Measurements from ENCODE around the gene SPSB1. TPM values are rescaled to one million over a fixed set of nuclear protein-coding genes. Genes with fewer than 3 reads are reported as not detected.

The SPSB1 gene
- total and polyA plus RNA-seq, 2 experiments from 2014 or later = 13.5 to 22.7 TPM

- Histone ChIP-seq H3K4me1 (ENCODE audit: insufficient read depth) (no peaks in the 10 kb centered on the region), H3K27ac (no peak overlapping the region), H3K9me2 (ENCODE audit: insufficient read depth) (no peaks in the 10 kb centered on the region), H3F3A (ENCODE audit: insufficient read depth) (no peaks in the 10 kb centered on the region), H3K4me3 (no peak overlapping the region), H4K20me1 (ENCODE audit: insufficient read depth) (no peaks in the 10 kb centered on the region), H3K4me2 (ENCODE audit: unreplicated experiment) (no peak overlapping the region), H3K9ac (no peak overlapping the region), H2AFZ (no peak overlapping the region), H3K27me3 (replicated peaks; ENCODE audit: insufficient read depth) (no peaks in the 10 kb centered on the region), H3K36me3 (ENCODE audit: low read depth) (0 out of 2 replicates have a peak, but pooled peaks cover 2% of the 10 kb centered on the region), H3K79me2 (ENCODE audit: insufficient read depth) (peaks cover 97% of the 10 kb centered on the region), H3K9me3 (ENCODE audit: low read depth) (no peaks in the 10 kb centered on the region)
- no peak for TF ChIP-seq EZH2 (IDR thresholded peaks at IDR 0.05; ENCODE audit: insufficient read depth, poor library complexity, severe bottlenecking)
- TF ChIP-seq EZH2phosphoT487 (IDR thresholded peaks at IDR 0.05; ENCODE audit: insufficient read depth, low read depth) = no peak
- in situ Hi-C loops (cut with MboI) = no loop called here
- no peak for DNase-seq
- WGBS, 2 experiments (ENCODE audit: low coverage in 1 of 2, low lambda C conversion rate in 2 of 2, missing lambda C conversion rate in 2 of 2) = 89 to 92% methylated on average over 23 to 24 of the region's 24 CpGs
Observed at GRCh38 chr1:9340172-9340854, 47.6 kb downstream of the SPSB1 start.

GRCh38 chr1:9340864-9341263 lies 48.2 kb downstream of the SPSB1 start:
- Histone ChIP-seq H3K4me1 (ENCODE audit: insufficient read depth) (no peaks in the 10 kb centered on the region), H3K27me3 (replicated peaks; ENCODE audit: insufficient read depth) (no peaks in the 10 kb centered on the region), H3K79me2 (ENCODE audit: insufficient read depth) (peaks cover 97% of the 10 kb centered on the region), H3K4me3 (no peak overlapping the region), H3K9me3 (ENCODE audit: low read depth) (no peaks in the 10 kb centered on the region), H2AFZ (no peak overlapping the region), H3K9ac (no peak overlapping the region), H3F3A (ENCODE audit: insufficient read depth) (no peaks in the 10 kb centered on the region), H3K9me2 (ENCODE audit: insufficient read depth) (no peaks in the 10 kb centered on the region), H3K4me2 (ENCODE audit: unreplicated experiment) (no peak overlapping the region), H4K20me1 (ENCODE audit: insufficient read depth) (no peaks in the 10 kb centered on the region), H3K27ac (no peak overlapping the region), H3K36me3 (ENCODE audit: low read depth) (0 out of 2 replicates have a peak, but pooled peaks cover 2% of the 10 kb centered on the region)
- TF ChIP-seq EZH2 (IDR thresholded peaks at IDR 0.05; ENCODE audit: insufficient read depth, poor library complexity, severe bottlenecking) (no peak), EZH2phosphoT487 (IDR thresholded peaks at IDR 0.05; ENCODE audit: insufficient read depth, low read depth) (no peak)
- no peak for DNase-seq
- WGBS, 2 experiments (ENCODE audit: low coverage in 1 of 2, low lambda C conversion rate in 2 of 2, missing lambda C conversion rate in 2 of 2) = 91 to 94% methylated on average over 7 of the region's 7 CpGs
- in situ Hi-C loops (cut with MboI) = no loop called here

GRCh38 chr1:9341301-9341845 lies 48.7 kb downstream of the SPSB1 start:
- in situ Hi-C loops (cut with MboI) = no loop called here
- no peaks in the 10 kb centered on the region for H3K4me1 ChIP-seq (ENCODE audit: insufficient read depth)
- 96% methylated on average over 13 of the region's 13 CpGs for WGBS, 2 experiments (ENCODE audit: low coverage in 1 of 2, low lambda C conversion rate in 2 of 2, missing lambda C conversion rate in 2 of 2)
- TF ChIP-seq EZH2phosphoT487 (IDR thresholded peaks at IDR 0.05; ENCODE audit: insufficient read depth, low read depth) (no peak), EZH2 (IDR thresholded peaks at IDR 0.05; ENCODE audit: insufficient read depth, poor library complexity, severe bottlenecking) (no peak)
- H3K27me3 ChIP-seq (replicated peaks; ENCODE audit: insufficient read depth) = no peaks in the 10 kb centered on the region
- H3K9ac ChIP-seq = no peak overlapping the region
- H2AFZ ChIP-seq = no peak overlapping the region
- H3K4me2 ChIP-seq (ENCODE audit: unreplicated experiment) = no peak overlapping the region
- H3K9me2 ChIP-seq (ENCODE audit: insufficient read depth) = no peaks in the 10 kb centered on the region
- no peaks in the 10 kb centered on the region for H3F3A ChIP-seq (ENCODE audit: insufficient read depth)
- no peak overlapping the region for H3K4me3 ChIP-seq
- no peaks in the 10 kb centered on the region for H3K9me3 ChIP-seq (ENCODE audit: low read depth)
- H3K79me2 ChIP-seq (ENCODE audit: insufficient read depth) = peaks cover 99% of the 10 kb centered on the region
- no peaks in the 10 kb centered on the region for H4K20me1 ChIP-seq (ENCODE audit: insufficient read depth)
- 0 out of 2 replicates have a peak, but pooled peaks cover 2% of the 10 kb centered on the region for H3K36me3 ChIP-seq (ENCODE audit: low read depth)
- DNase-seq = no peak
- H3K27ac ChIP-seq = no peak overlapping the region

DNA sequence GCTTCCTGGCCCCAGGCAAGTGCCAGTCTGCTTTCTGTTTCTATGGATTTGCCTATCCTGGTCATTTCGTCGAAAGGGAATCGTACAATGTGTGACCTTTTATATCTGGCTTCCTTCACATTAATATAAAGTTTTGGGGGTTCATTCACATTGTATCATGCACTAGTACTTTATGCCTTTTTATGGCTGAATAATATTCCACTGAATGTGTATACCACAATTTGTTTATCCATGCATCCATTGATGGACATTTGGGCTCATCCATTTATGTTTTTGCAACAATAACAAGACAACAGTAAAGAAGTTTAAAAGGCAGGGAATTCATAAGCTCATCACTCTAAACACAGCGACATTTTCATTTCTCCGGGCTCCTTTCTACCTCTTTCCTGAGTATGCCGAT lies 50.6 kb downstream of the SPSB1 start:
- 96 to 97% methylated on average over 6 of the region's 6 CpGs for WGBS, 2 experiments (ENCODE audit: low coverage in 1 of 2, low lambda C conversion rate in 2 of 2, missing lambda C conversion rate in 2 of 2)
- no peak overlapping the region for H2AFZ ChIP-seq
- no peak overlapping the region for H3K27ac ChIP-seq
- H3K27me3 ChIP-seq (replicated peaks; ENCODE audit: insufficient read depth) = no peaks in the 10 kb centered on the region
- H3K4me2 ChIP-seq (ENCODE audit: unreplicated experiment) = no peak overlapping the region
- H3K36me3 ChIP-seq (ENCODE audit: low read depth) = 0 out of 2 replicates have a peak, but pooled peaks cover 2% of the 10 kb centered on the region
- in situ Hi-C loops (cut with MboI) = no loop called here
- no peak overlapping the region for H3K9ac ChIP-seq
- no peaks in the 10 kb centered on the region for H3K4me1 ChIP-seq (ENCODE audit: insufficient read depth)
- no peaks in the 10 kb centered on the region for H3F3A ChIP-seq (ENCODE audit: insufficient read depth)
- H4K20me1 ChIP-seq (ENCODE audit: insufficient read depth) = no peaks in the 10 kb centered on the region
- H3K9me3 ChIP-seq (ENCODE audit: low read depth) = no peaks in the 10 kb centered on the region
- DNase-seq = no peak
- no peaks in the 10 kb centered on the region for H3K9me2 ChIP-seq (ENCODE audit: insufficient read depth)
- TF ChIP-seq EZH2phosphoT487 (IDR thresholded peaks at IDR 0.05; ENCODE audit: insufficient read depth, low read depth) (no peak), EZH2 (IDR thresholded peaks at IDR 0.05; ENCODE audit: insufficient read depth, poor library complexity, severe bottlenecking) (no peak)
- no peak overlapping the region for H3K4me3 ChIP-seq
- peaks cover 94% of the 10 kb centered on the region for H3K79me2 ChIP-seq (ENCODE audit: insufficient read depth)
